M059J (cell line): ENCODE data around the gene RNF166. TPM values are rescaled to one million over a fixed set of nuclear protein-coding genes. Genes with fewer than 3 reads are reported as not detected.
A peak's percentile ranks its signal among the peaks of the same experiment; 100 is the strongest.

Experiments used
- DNase-seq: peaks from one replicate; pipeline ENCODE4 v3.0.0-alpha.2; 2012; ENCODE audit warnings: low read depth
- total RNA-seq: library from RNA; depleted of rRNA; stranded (reverse); fragments of >200 nt; shearing (Covaris generic); gene quantifications from 2 replicates; pipeline ENCODE4 v1.2.3, GENCODE V29; 2014; rRNA removed

The RNF166 gene, protein sequence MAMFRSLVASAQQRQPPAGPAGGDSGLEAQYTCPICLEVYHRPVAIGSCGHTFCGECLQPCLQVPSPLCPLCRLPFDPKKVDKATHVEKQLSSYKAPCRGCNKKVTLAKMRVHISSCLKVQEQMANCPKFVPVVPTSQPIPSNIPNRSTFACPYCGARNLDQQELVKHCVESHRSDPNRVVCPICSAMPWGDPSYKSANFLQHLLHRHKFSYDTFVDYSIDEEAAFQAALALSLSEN
- 18.2 and 26.5 TPM in 2 replicates for total RNA-seq

DNA sequence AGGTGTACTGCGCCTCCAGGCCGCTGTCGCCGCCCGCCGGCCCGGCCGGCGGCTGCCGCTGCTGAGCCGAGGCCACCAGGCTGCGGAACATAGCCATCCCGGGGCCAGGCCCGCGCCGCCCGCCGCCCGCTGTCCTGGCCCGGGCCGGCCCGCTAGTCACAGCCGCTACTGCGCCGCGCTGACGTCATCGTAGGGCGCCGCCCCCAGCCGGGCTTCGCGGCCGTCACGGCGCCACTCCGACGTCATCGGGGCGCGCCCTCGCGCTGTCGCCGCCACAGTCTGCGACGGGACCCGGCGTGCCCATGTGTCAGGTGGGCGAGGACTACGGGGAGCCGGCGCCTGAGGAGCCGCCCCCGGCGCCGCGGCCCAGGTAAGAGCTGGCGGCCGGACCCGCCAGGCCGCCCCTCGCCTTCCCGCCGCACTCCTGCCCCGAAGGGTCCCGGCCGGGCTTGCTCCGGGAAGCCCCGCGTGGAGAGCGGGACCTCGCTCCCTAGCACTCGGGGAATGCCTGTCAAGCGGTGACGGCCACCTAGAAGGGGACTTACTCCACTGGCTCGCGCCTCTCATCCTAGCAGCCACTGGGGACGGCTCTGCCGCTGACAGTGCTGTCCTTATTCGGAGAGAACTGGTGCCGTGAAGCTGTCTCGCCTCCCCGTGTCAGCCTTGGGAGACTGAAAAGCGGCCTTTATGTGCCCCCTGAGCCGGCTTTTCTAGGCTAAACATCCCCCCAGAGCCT, at the start of gene RNF166, which contains the start of gene CTU2:
Gene RNF166 (minus strand): TSS at position 180 of the 736 bp plus-strand sequence. CDS start 83 bp downstream, at position 97.
Gene CTU2 (plus strand): TSS at position 275 of the 736 bp plus-strand sequence. CDS start 28 bp downstream, at position 303.
- DNase-seq = peak; percentile 83

DNA sequence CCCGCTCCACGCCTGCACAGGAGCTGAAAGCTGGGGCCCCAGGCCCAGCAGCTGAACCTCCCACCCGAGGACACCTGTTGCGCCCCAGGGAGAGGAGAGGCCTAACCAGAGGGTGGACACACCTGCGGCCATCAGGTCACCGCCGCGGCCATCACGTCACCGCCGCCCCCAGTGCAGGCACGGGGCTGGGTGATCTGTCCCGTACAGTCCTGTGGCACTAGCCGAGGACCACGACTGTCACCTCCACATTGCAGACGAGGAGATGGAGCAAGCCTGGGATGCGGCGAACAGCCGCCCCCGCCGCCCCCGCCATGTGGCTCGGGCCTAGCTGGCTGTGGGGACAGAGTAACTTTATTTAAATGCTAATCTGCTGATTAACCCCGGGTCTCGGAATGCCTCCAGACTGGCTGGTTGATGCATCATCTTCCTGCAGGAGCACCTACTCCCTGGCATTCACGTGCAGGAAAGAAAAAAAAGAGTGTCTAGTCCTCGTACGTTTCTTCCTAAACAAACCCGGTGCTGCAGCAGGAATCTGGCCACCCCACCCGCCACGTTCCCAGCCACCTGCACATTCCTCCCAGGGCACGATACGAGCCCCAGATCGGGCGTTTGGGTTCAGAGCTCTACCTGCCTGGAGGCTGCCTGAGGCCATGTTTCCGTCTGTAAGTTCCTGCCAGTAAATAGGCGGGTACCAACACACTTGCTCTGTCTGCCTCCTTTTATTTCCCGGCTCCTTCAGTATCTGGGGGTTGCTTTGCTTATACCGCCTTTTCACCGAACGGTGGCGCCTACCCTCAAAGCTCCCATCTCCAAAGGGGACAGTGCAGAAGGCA, 48.9 kb upstream of the RNF166 start:
- DNase-seq = peak; percentile 85

DNA sequence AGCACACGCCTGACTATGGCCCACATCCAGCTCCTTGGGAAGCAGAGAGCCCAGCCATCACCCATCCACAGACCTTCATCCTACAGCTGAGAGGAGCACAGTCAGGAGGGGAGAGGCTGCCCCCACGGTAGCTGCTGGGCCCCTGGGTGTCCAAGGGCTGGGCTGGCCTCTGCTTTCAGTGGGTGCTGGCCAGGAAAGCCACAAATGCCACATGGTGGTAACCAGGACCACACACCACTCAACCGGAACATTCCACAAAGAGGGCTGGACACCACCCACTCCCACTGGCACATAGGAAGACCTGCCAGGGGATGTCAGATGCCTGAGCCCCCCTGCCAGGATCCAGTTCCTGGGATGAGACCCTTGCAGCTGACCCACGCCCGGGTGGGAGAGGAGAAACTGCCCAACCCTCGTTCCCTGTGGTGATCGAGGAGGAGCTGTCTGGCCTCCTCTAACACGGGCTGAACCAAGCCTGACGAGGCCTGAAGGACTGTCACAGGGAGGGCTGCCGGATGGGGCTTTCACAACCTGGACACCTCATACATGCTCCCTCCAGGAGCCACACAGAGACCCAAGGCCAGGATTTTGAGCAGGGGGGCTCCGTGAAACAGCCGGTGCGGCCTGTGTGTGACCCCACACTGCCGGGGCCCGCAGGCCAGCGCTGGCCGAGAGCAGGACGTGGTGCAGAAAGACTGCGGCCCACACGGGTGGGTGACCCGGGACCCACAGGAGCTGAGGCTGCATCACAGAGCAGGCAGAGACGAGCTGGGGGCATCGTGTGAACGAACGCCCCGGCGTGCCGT, 48.1 kb upstream of the RNF166 start:
- DNase-seq = no peak

DNA sequence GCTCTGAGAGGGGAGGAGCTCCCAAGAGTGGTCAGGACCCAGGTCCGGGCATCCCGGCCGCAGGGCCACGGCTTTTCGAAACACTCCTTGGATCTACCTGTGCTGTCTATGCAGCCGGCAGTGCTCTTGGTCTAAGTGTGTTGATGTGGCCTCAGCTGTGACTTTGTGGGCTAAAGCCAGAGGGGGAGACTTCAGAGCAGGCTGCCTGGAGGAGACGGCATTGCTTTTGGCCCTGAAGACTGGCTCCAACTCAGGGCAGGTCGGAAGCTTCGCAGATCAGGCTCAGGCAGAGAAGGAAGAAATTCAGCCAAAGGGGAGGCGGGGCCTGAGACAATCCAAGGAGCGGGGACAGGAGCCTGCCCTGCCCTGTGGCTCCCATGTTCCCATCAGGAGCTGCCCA, 47.4 kb upstream of the RNF166 start:
- DNase-seq = no peak

DNA sequence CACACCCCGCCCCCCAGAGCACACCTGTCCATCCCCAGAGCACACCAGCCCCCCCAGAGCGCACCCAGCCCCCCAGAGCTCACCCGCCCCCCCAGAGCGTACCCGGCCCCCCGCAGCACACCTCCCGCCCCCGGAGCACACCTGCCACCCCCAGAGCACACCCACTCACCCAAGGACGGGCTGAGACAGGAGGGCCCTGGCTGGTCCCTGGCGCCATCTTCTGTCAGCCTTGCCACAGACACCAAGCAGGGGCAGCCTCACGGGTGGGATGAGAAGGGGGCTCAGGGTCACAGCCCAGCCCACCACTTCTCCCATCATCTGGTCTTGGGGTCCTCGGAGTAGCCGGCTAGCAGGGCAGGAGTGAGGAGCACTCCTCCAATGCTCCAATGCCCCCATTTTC, 47.0 kb upstream of the RNF166 start:
- DNase-seq = no peak

DNA sequence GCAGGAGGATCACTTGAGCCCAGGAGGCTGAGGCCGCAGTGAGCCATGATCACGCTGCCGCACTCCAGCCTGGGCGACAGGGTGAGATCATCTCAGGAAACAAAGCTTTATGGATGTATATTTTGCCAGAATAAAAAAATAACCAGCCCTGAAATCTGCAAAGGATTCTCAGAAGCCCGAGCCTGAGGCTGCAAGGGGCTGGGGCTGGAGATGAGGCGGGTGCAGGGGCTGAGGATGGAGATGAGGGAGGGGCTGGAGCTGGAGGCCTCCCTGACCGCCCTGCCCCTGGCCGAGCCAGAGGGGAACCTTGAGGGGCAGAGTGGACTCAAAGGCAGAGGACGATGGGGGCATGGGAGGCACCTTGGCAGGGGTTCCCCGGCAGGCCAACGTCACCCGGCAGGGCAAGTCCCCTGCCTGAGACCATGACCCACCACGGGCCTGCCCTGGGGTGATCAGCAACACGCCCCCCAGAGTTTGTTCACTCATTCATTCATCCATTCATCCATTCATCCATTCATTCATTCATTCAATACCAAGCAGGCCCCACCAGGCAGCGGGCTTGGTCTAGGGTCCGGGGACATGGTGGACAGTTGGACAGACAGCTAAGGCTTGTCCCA, 46.3 kb upstream of the RNF166 start:
- DNase-seq = no peak

DNA sequence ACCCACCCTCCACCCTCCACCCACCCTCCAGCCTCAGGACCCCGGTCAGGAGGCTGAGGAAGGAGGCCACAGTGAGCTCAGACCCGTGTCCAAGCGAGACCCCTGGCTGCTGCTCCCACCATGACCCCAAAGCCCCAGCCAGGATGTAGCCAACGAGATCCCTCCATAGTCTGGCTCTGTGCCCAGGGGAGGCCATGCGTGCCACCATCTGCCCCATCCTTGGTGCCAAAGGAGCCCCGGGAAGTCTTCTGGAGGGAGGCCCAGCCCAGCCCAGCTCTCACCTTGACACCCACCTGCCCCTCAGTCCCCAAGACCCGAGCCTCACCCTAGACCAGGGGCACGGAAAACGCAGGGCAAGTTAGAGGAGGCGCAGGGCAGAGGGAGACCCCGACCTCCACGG, 44.6 kb upstream of the RNF166 start:
- DNase-seq = no peak

DNA sequence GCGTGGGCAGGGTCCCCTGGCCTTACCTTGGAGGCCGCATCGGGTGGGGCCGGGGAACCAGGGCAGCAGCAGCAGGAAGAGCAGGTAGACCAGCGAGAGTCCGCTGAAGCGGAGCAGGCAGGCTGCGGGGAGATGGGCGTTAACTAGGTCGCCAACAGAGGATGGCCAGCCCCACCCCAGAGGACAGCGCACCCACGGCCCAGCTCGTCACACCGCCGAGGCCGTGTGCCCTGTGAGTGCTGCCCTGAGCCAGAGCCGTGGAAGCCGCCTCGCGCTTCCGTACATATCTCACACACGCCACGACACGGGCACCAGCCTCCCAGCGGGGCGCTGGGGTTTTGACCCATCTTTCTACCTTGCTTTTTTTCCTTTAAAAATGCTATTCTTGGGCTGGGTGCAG, 43.1 kb upstream of the RNF166 start:
- no peak for DNase-seq

DNA sequence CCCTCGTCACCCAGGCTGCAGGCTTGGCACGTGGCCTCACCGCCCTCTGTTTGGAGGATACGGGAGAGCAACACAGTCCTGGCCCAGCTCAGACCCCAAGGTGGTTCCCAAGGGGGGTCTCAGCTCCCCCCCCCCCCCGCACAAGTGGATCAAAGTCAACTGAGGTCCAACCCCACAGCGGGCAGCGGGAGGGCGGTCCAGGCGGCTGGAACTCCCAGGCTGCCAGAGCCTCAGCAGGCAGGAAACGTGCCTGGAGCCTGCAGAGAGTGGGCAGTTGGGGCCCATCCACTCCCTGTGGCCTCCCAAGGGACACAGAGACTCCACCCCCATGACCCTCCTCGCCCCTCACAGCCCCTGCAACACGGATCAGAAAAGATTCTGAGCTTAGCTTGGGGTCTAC, 42.2 kb upstream of the RNF166 start:
- no peak for DNase-seq

DNA sequence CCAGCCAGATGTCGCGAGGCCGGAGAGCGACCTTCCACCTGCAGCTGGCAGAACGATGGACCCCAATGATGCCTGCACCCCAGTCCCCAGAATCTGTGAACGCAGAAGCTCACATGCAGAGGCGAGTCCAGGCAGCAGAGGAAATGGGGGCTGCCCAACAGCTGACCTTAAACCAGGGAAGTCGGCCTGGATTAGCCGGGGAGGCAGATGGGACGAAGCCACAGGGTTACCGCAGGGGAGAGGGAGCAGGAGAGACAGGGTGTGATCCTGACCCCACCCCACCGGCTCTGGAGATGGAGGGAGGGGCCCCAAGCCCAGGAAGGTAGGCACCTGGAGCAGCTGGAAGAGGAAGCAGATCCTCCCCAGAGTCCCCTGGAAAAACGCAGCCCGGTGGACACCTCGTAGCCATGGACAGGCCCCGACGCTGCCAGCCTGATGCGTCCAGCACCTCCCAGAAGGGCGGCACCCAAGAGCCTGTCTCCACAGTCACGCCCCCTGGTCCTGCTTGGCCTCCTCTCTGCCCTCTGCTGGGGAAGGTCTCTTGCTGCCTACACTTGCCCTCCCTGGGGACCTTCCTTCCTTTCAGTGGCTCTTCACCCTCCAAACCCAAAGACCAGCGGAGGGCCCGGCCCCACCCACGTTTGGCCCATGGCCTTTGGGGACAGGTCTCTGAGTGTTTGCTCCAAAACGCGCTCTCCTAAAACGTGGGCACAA, 41.5 kb upstream of the RNF166 start:
- DNase-seq = no peak

DNA sequence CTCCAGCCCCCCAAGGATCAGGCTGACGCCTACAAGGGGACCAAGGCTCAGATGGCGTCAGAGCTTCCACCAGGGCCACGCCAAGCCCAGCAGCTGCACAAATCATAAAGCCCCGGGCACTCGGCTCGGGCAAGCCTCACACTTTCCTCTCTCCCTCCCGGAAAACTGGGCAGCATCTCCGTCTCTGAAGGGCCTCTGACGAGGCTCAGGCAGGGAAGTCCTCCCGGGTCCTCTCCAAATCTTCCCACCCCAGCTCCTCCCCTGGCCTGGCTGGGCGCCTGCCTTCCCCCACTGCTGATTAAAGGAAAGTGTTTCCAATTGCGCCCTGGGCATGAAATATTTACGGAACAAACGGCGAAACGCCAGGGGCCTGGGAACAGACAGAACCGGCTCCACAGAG, 40.3 kb upstream of the RNF166 start:
- DNase-seq = no peak

DNA sequence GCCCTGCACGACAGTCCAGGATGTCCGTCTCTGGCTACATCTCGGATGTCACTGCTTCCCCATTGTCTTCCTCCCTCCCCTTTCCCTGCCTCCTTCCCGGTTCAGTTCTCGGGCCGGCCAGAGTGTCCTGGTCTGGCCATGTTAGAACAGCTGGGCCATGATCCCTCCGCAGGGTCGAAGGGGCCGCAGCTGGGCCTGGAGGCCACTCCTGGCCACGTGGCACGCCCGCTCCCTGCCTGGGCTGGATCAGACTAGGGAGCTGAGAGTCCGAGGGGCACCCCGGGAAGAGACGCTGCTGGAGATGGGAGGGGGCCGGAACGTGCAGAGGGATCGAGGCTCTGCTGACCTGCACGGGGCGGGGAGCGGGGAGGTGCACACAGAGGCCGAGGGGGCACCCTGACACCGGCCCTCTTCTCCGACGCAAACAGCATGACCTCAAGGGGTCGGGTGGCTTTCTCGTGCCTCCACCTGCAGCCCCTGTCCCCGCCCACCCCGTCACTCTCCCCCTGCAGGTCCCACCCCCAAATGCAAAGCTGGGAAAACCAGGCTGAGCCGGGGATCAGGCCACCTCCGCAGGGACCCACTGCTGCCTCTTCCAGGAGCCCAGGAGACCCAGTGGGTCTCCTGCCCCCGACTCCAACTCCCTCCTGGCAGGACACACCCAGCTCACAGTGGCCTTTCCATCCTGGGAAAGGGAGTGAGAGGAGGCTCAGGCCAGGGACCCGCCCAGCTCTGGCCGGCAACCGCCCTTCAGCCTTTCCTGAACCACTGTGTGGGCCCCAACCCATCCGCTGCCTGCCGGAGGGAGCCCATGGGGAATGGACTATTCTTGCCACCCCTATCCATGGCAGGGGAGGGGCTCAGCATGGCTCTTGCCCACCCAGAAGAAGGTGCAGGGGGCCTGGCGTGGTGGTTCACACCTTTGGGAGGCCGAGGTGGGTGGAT, 38.6 kb upstream of the RNF166 start:
- DNase-seq = no peak

DNA sequence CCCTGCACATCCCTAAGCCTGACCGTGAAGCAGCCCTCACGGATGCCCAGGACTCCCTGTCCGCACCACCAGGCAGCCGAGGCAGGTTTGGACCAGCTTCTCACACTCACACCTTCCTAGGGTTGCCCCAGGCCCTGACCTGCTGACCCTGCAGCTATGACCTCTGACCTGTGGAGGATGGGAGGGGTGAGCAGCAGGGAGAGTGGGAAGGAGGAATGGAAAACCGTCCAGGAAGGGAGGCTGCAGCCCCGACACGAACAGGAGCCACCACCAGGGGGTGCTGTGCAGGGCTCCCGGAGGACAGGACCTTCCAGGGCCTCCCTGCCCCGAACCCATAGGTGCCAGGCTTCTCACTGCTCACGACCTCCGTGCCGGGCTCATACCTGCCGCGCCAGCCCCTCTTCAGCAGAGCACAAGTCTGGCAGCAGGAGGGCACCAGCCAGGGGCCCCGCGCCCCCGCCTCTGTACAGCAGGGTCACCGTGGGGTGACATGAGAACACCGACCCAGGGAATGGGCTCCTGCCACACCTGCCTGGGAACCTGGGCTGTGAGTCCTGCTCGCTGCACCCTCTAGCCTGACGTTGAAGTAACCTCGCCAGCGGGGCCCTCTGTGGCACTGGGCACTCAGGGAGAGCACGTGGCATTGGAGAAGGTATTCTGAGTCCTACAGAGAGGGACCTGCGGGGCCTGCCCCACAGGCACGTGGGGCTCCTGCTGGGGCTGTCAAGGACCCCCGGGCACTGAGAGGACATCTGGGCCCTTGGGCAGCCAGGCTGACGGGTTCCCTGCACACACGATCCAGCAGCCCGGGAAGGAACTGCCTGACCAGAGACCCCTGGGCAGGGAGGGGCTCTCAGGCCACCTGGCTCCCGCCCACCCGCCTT, 37.7 kb upstream of the RNF166 start:
- DNase-seq = peak; percentile 52

DNA sequence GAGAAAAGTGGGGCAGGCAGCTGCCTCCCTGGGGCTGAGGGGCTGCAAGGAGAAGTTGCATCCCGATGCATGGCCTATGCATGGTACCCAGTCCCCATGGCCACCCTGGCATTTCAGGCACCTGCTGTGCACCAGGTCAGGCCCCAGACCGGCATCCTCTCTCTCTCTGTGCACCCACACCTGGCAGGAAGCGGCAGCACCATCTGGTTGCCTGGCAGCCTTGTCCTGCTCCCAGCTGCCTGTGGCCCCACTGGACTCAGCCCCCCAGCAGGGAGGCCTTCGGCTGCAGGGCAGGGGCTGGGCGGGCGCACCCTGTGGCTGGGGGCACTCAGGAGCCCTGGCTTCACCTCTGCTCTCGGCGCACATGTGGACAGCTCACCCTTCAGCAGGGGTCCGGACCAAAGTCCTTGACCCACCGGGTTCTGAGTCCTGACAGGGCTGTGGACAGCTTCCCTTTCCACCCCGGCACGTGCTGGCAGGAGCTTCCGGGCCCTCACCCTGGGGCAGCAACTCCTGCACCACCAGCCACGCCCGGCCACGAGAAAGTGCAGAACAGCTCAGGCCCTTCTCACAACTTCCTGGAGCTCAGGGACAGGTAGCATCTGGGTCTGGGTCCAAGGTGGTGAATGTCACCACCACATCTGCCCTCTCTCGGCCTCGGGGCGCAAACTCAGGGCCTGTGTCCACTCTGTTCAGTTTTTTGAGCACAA, 36.8 kb upstream of the RNF166 start:
- DNase-seq = no peak

DNA sequence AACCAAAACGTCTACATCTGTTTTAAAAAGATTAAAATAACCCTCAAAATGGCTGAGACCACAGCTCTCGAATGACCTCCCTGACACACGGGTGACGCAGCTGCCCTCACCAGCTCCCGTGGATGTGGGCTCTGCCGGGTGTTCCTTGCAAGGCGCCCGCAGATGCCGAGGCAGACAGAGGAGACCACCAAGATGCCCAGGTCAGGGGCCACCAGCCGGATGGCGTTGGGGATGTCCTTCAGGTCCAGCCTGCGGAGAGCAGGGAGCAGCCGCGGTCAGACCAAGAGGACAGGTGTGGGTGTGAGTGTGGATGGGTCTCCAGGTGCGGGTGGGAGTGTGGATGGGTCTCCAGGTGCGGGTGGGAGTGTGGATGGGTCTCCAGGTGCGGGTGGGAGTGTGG, 35.2 kb upstream of the RNF166 start:
- DNase-seq = no peak

DNA sequence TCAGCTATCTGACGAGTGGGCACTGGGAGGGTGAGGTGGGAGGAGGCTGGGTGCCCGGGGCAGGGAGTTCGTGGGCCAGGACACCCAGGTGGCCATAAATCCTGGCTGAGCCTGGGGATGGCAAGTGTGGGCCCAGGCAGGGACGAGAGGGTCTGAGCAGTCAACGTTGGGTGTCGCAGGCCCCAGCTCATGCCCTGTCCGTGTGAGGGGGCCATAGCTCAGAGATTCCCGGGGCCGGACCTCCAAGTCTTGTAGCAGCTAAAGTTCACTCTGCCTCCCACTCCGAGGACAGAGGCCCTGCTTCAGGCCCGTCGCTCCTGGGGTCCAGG, 34.5 kb upstream of the RNF166 start:
- DNase-seq = no peak

DNA sequence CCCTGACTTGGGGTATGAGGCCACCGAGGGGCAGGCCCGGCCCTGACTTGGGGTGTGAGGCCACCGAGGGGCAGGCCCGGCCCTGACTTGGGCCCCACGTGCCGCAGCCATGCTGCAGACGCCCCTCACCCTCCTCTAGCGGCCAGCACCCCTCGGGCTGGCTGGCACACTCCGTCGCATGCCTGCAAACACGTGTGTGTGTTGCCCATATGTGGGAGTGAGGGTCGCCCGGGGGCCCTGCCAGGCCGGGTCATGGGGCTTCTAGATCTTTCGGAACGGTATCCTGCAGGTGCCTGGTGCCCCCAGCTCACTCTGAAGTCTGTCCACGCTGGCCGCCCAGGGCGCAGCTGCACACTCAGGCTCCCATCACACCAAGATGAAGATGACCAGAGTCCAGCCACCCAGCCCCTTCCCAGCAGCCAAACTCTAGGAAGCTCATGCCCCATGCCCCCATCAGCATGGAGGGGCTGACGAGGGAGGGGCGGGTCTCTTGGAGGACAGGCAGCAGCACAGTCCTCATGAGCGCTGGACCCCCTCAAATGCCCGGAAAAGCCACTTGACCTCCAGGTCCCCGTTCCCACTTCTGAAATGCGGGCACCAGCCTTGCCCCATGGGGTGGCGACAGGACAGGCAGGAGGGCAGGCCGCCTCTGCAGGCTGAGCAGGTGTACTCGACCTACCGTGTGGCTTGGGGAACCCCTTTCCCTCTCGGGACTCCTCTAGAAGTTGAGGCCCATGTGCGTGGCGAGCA, 33.9 kb upstream of the RNF166 start:
- no peak for DNase-seq
